ENCODE data around the gene GOLGA6L10. TPM values are rescaled to one million over a fixed set of nuclear protein-coding genes. Genes with fewer than 3 reads are reported as not detected.

GOLGA6L10 gene
- total and polyA plus RNA-seq, 2 experiments from 2014 or later, result 0.12 to 0.24 TPM

- Histone ChIP-seq H3K36me3 (no peaks in the 10 kb centered on the region), H3K9me3 (ENCODE audit: low read depth) (no peaks in the 10 kb centered on the region), H3K4me1 (ENCODE audit: low read depth) (no peaks in the 10 kb centered on the region), H3K4me3 (no peak overlapping the region), H3K27me3 (no peaks in the 10 kb centered on the region), H3K27ac (no peak overlapping the region)
- TF ChIP-seq CTCF (IDR thresholded peaks at IDR 0.05; ENCODE audit: low read depth, low read length), result no peak
- DNase-seq (ENCODE audit: low read depth in 1 of 2, low spot score in 1 of 2), result no peak
Observed at GRCh38 chr15:82298032-82298431, 51.2 kb downstream of the GOLGA6L10 start.

- DNase-seq (ENCODE audit: low read depth in 1 of 2, low spot score in 1 of 2), result no peak
- TF ChIP-seq CTCF (IDR thresholded peaks at IDR 0.05; ENCODE audit: low read depth, low read length), result no peak
- Histone ChIP-seq H3K27ac (no peak overlapping the region), H3K9me3 (ENCODE audit: low read depth) (no peaks in the 10 kb centered on the region), H3K36me3 (no peaks in the 10 kb centered on the region), H3K4me3 (no peak overlapping the region), H3K27me3 (no peaks in the 10 kb centered on the region), H3K4me1 (ENCODE audit: low read depth) (no peaks in the 10 kb centered on the region)
Observed at GRCh38 chr15:82297546-82297945, 51.7 kb downstream of the GOLGA6L10 start.

GRCh38 chr15:82294061-82294690, 55.1 kb downstream of the GOLGA6L10 start:
- no peaks in the 10 kb centered on the region for H3K9me3 ChIP-seq (ENCODE audit: low read depth)
- no peak for TF ChIP-seq CTCF (IDR thresholded peaks at IDR 0.05; ENCODE audit: low read depth, low read length)
- H3K4me3 ChIP-seq, result no peak overlapping the region
- DNase-seq (ENCODE audit: low read depth in 1 of 2, low spot score in 1 of 2), result no peak
- no peak overlapping the region for H3K27ac ChIP-seq
- H3K27me3 ChIP-seq, result no peaks in the 10 kb centered on the region
- H3K36me3 ChIP-seq, result no peaks in the 10 kb centered on the region
- no peaks in the 10 kb centered on the region for H3K4me1 ChIP-seq (ENCODE audit: low read depth)

- no peak for DNase-seq (ENCODE audit: low read depth in 1 of 2, low spot score in 1 of 2)
- no peak for TF ChIP-seq CTCF (IDR thresholded peaks at IDR 0.05; ENCODE audit: low read depth, low read length)
- Histone ChIP-seq H3K36me3 (no peaks in the 10 kb centered on the region), H3K27ac (no peak overlapping the region), H3K4me3 (no peak overlapping the region), H3K9me3 (ENCODE audit: low read depth) (no peaks in the 10 kb centered on the region), H3K27me3 (no peaks in the 10 kb centered on the region), H3K4me1 (ENCODE audit: low read depth) (no peaks in the 10 kb centered on the region)
Observed at GRCh38 chr15:82292271-82292670, 57.0 kb downstream of the GOLGA6L10 start.

Other genes with a start within 250 kb of the GOLGA6L10 start
- 42.1 and 54.8 TPM in 2 replicates for gene EFL1, start 86.7 kb downstream of the GOLGA6L10 start, total RNA-seq
- 46.7 and 64.9 TPM in 2 replicates for gene EFL1, start 86.7 kb downstream of the GOLGA6L10 start, polyA plus RNA-seq
- gene SAXO2, start 86.7 kb downstream of the GOLGA6L10 start, total RNA-seq, result 7.0 and 9.3 TPM in 2 replicates
- gene SAXO2, start 86.7 kb downstream of the GOLGA6L10 start, polyA plus RNA-seq, result 20.6 and 26.3 TPM in 2 replicates
- gene GOLGA6L9, start 80.3 kb upstream of the GOLGA6L10 start, total RNA-seq, result 6.7 and 30.1 TPM in 2 replicates
- gene GOLGA6L9, start 80.3 kb upstream of the GOLGA6L10 start, polyA plus RNA-seq, result 7.3 and 12.0 TPM in 2 replicates
- gene RPS17, start 191.0 kb upstream of the GOLGA6L10 start, total RNA-seq, result 1,419 and 2,366 TPM in 2 replicates
- 596 and 663 TPM in 2 replicates for gene RPS17, start 191.0 kb upstream of the GOLGA6L10 start, polyA plus RNA-seq